ENCODE data around the gene PKN1. TPM values are rescaled to one million over a fixed set of nuclear protein-coding genes. Genes with fewer than 3 reads are reported as not detected.

Gene PKN1
- 138 and 167 TPM in 2 replicates for total RNA-seq

- H4K20me1 ChIP-seq (ENCODE audit: insufficient read depth, low read length) = peaks cover 13% of the 10 kb centered on the region
- no peak within 1 kb of the TSS for H3K27ac ChIP-seq (ENCODE audit: low read depth, low read length)
- peaks cover 37% of the 10 kb centered on the region for H3K79me2 ChIP-seq (ENCODE audit: insufficient read depth, low read length)
- peaks cover 14% of the 10 kb centered on the region for H3K4me1 ChIP-seq (ENCODE audit: insufficient read depth, low read length)
- DNase-seq (ENCODE audit: insufficient read length, low spot score, missing footprints) = peak; percentile 94
- H3K4me3 ChIP-seq (ENCODE audit: insufficient read depth, low read length) = peak within 1 kb of the TSS; percentile 81
- H3K9me3 ChIP-seq (ENCODE audit: low read depth, low read length) = no peaks in the 10 kb centered on the region
- peak within 1 kb of the TSS; percentile 77 for H3K4me2 ChIP-seq (ENCODE audit: insufficient read depth, low read length)
- no peaks in the 10 kb centered on the region for H3K36me3 ChIP-seq (ENCODE audit: insufficient read depth, low read length)
- H2AFZ ChIP-seq (ENCODE audit: low read length) = peak within 1 kb of the TSS; percentile 82
- TF ChIP-seq, protein P1, sequence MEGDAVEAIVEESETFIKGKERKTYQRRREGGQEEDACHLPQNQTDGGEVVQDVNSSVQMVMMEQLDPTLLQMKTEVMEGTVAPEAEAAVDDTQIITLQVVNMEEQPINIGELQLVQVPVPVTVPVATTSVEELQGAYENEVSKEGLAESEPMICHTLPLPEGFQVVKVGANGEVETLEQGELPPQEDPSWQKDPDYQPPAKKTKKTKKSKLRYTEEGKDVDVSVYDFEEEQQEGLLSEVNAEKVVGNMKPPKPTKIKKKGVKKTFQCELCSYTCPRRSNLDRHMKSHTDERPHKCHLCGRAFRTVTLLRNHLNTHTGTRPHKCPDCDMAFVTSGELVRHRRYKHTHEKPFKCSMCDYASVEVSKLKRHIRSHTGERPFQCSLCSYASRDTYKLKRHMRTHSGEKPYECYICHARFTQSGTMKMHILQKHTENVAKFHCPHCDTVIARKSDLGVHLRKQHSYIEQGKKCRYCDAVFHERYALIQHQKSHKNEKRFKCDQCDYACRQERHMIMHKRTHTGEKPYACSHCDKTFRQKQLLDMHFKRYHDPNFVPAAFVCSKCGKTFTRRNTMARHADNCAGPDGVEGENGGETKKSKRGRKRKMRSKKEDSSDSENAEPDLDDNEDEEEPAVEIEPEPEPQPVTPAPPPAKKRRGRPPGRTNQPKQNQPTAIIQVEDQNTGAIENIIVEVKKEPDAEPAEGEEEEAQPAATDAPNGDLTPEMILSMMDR (IDR thresholded peaks at IDR 0.05; ENCODE audit: extremely low read depth, low read depth, low read length) = no peak
- H3K27me3 ChIP-seq (ENCODE audit: insufficient read depth, low read length) = peaks cover 5% of the 10 kb centered on the region
These were observed at the start of gene PKN1 for GRCh38 chr19:14432791-14433553. PKN1 (plus strand) TSS chr19:14433306; CDS start chr19:14433522, 216 bp downstream.

DNA sequence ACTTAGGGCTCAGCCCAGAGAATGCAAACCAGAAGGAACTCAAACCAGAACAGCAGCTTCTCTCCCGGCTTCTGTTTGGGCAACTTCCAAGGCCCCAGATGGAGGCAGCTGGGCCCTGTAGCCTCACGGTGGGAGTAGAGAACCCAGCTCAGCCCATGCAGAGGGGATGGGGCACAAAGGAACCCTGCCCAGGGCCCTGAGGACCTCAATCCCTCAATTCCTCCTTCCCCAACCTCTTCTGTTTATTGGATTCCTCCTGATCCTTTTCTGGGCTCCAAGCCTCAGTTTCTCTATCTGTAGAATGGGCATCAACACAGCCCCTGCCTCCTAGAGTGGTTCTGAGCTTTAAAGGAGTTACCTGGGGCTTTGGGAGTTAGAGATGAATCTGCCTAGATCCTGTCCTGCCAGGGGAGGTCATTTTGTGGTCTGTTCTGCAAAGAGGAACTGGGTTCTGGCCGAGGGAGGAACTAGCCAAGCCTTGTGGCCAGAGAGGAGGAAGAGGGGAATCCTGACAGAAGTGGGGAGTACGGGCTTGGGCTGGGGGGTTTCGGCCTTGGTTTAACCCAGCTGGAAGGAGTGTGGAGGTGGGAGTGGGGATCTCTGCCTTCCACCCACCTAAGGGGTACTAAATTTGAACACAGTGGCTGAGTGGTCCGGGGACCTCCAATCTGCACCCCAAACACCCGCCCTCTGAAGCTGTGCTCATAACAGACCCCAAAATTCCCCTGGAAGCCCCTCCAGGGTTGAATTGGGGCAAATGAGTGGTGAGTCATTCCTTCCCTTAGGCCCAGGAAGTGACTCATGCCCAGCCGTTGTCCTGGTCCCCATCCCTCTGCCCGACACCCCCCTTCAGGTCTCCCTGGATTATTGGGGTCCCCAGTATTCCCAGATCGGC, 49.2 kb upstream of the PKN1 start:
- no peak overlapping the region for H2AFZ ChIP-seq (ENCODE audit: low read length)
- no peaks in the 10 kb centered on the region for H3K9me3 ChIP-seq (ENCODE audit: low read depth, low read length)
- DNase-seq (ENCODE audit: insufficient read length, low spot score, missing footprints) = peak; percentile 97
- H3K4me1 ChIP-seq (ENCODE audit: insufficient read depth, low read length) = peaks cover 30% of the 10 kb centered on the region
- peak overlapping the region; percentile 90 for H3K27ac ChIP-seq (ENCODE audit: low read depth, low read length)
- peaks cover 8% of the 10 kb centered on the region for H4K20me1 ChIP-seq (ENCODE audit: insufficient read depth, low read length)
- peak overlapping the region; percentile 61 for H3K4me3 ChIP-seq (ENCODE audit: insufficient read depth, low read length)
- H3K79me2 ChIP-seq (ENCODE audit: insufficient read depth, low read length) = peaks cover 52% of the 10 kb centered on the region
- H3K36me3 ChIP-seq (ENCODE audit: insufficient read depth, low read length) = no peaks in the 10 kb centered on the region
- TF ChIP-seq, protein P1 (IDR thresholded peaks at IDR 0.05; ENCODE audit: extremely low read depth, low read depth, low read length) = no peak
- no peaks in the 10 kb centered on the region for H3K27me3 ChIP-seq (ENCODE audit: insufficient read depth, low read length)
- H3K4me2 ChIP-seq (ENCODE audit: insufficient read depth, low read length) = peak overlapping the region; percentile 86

DNA sequence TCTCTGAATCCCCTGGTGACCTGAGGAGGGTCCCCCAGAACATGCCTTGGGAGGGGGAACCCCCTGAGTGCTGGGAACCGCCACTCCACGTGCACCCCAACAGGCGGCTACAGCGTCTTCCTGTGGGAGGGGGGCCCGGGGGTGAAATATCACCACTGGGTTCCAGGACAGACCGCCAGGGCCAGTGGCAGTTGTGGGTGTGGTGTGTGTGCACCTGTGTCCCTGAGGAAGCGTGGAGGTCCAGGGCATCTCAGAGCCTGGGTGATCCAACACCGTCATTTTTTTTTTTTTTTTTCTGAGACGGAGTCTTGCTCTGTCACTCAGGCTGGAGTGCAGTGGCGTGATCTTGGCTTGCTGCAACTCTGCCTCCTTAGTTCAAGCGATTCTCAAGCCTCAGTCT, 47.6 kb upstream of the PKN1 start:
- H3K4me1 ChIP-seq (ENCODE audit: insufficient read depth, low read length) = peaks cover 30% of the 10 kb centered on the region
- no peak overlapping the region for H2AFZ ChIP-seq (ENCODE audit: low read length)
- no peaks in the 10 kb centered on the region for H3K27me3 ChIP-seq (ENCODE audit: insufficient read depth, low read length)
- peak overlapping the region; percentile 12 for H3K27ac ChIP-seq (ENCODE audit: low read depth, low read length)
- DNase-seq (ENCODE audit: insufficient read length, low spot score, missing footprints) = peak; percentile 34
- H3K4me3 ChIP-seq (ENCODE audit: insufficient read depth, low read length) = no peak overlapping the region
- H3K9me3 ChIP-seq (ENCODE audit: low read depth, low read length) = no peaks in the 10 kb centered on the region
- peaks cover 3% of the 10 kb centered on the region for H3K36me3 ChIP-seq (ENCODE audit: insufficient read depth, low read length)
- peaks cover 52% of the 10 kb centered on the region for H3K79me2 ChIP-seq (ENCODE audit: insufficient read depth, low read length)
- H4K20me1 ChIP-seq (ENCODE audit: insufficient read depth, low read length) = peaks cover 8% of the 10 kb centered on the region
- H3K4me2 ChIP-seq (ENCODE audit: insufficient read depth, low read length) = no peak overlapping the region
- TF ChIP-seq, protein P1 (IDR thresholded peaks at IDR 0.05; ENCODE audit: extremely low read depth, low read depth, low read length) = no peak

GRCh38 chr19:14390548-14390947, 42.6 kb upstream of the PKN1 start:
- Histone ChIP-seq H3K79me2 (ENCODE audit: insufficient read depth, low read length) (peaks cover 11% of the 10 kb centered on the region), H3K27ac (ENCODE audit: low read depth, low read length) (no peak overlapping the region), H4K20me1 (ENCODE audit: insufficient read depth, low read length) (no peaks in the 10 kb centered on the region), H3K4me1 (ENCODE audit: insufficient read depth, low read length) (no peaks in the 10 kb centered on the region), H3K4me3 (ENCODE audit: insufficient read depth, low read length) (no peak overlapping the region), H3K4me2 (ENCODE audit: insufficient read depth, low read length) (no peak overlapping the region), H3K36me3 (ENCODE audit: insufficient read depth, low read length) (peaks cover 39% of the 10 kb centered on the region), H2AFZ (ENCODE audit: low read length) (no peak overlapping the region), H3K9me3 (ENCODE audit: low read depth, low read length) (no peaks in the 10 kb centered on the region), H3K27me3 (ENCODE audit: insufficient read depth, low read length) (no peaks in the 10 kb centered on the region)
- DNase-seq (ENCODE audit: insufficient read length, low spot score, missing footprints) = no peak
- TF ChIP-seq, protein P1 (IDR thresholded peaks at IDR 0.05; ENCODE audit: extremely low read depth, low read depth, low read length) = no peak

Data from osteoblast (primary cell).